Coronary artery (tissue), 2 donors: ENCODE results near the gene ASB13.

Source experiments
- DNase-seq: peaks from one replicate; pipeline ENCODE4 v3.0.0-alpha.2; 2017; ENCODE audit warnings: low spot score
- H3K27ac ChIP-seq, 2 donors: fragments of 200-600 bp; sonication (generic); one replicate each; pipeline ENCODE4 v1.5.1; 2016 to 2019
- H3K4me3 ChIP-seq: fragments of 200-600 bp; sonication (generic); 2 replicates; pipeline ENCODE4 v1.5.1; 2016; ENCODE audit warnings: mild to moderate bottlenecking, moderate library complexity
- CTCF ChIP-seq: fragments of 200-600 bp; sonication (generic); IDR thresholded peaks from one replicate; pipeline ENCODE4 v1.5.1; 2019; ENCODE audit warnings: antibody characterized with exemption

Gene ASB13

GRCh38 chr10:5631936-5632335 lies 34.5 kb downstream of the ASB13 start:
- H3K4me3 ChIP-seq, result no peak overlapping the region
- TF ChIP-seq CTCF, result no peak
- peak; percentile 91 for DNase-seq
- H3K27ac ChIP-seq, result peak overlapping the region; percentile 52 to 87

DNA sequence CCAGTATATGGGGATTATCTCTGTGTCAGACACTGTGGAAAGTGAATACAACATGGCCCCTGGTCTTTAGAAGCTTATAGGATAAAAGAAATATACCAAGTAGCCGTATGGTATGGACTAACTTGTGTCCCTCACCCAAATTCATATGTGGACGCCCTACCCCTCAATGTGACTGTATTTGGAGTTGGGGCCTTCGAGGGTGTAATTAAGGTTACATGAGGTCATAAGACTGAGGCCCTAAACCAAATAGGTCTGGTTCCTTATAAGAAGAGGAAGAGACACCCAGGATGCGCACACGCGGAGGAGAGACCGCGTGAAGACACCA lies 36.3 kb downstream of the ASB13 start:
- no peak for DNase-seq
- H3K27ac ChIP-seq, result peak overlapping the region in 1 of 2 donors; percentile 87
- no peak for TF ChIP-seq CTCF
- no peak overlapping the region for H3K4me3 ChIP-seq

- H3K27ac ChIP-seq, result peak overlapping the region; percentile 78 to 87
- no peak for DNase-seq
Measured at GRCh38 chr10:5629303-5630111, 36.9 kb downstream of the ASB13 start.

GRCh38 chr10:5628451-5629302 lies 37.7 kb downstream of the ASB13 start:
- Histone ChIP-seq H3K27ac (peak overlapping the region; percentile 78 to 86), H3K4me3 (peak overlapping the region; percentile 55)
- no peak for TF ChIP-seq CTCF
- no peak for DNase-seq

More at GRCh38 chr10:5629303-5630111, 36.9 kb downstream of the ASB13 start:
- no peak overlapping the region for H3K4me3 ChIP-seq
- TF ChIP-seq CTCF, result peak; percentile 78

DNA sequence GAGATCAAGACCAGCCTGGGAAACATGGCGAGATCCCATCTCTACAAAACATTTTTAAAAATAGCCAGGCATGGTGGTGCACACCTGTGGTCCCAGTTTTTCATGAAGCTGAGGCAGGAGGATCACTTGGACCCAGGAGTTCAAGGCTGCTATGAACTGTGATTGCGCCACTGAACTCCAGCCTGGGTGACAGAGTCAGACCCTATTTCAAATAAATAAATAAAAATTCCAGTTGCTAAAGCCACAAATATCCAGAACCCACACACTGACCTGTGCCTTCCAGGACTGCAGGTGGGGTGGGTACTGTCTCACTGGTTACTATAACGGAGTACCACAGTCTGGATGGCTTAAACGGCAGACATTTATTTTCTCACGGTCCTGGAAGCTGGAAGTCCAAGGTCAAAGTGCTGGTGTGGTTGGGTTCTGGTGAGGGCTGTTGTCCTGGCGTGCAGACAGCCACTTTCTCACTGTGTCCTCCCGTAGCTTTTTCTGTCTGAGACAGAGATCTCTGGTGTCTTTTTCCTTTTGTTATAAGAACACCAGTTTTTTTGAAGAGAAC lies 38.8 kb downstream of the ASB13 start:
- no peak for DNase-seq
- H3K27ac ChIP-seq, result peak overlapping the region; percentile 78 to 86
- no peak for TF ChIP-seq CTCF
- no peak overlapping the region for H3K4me3 ChIP-seq

DNA sequence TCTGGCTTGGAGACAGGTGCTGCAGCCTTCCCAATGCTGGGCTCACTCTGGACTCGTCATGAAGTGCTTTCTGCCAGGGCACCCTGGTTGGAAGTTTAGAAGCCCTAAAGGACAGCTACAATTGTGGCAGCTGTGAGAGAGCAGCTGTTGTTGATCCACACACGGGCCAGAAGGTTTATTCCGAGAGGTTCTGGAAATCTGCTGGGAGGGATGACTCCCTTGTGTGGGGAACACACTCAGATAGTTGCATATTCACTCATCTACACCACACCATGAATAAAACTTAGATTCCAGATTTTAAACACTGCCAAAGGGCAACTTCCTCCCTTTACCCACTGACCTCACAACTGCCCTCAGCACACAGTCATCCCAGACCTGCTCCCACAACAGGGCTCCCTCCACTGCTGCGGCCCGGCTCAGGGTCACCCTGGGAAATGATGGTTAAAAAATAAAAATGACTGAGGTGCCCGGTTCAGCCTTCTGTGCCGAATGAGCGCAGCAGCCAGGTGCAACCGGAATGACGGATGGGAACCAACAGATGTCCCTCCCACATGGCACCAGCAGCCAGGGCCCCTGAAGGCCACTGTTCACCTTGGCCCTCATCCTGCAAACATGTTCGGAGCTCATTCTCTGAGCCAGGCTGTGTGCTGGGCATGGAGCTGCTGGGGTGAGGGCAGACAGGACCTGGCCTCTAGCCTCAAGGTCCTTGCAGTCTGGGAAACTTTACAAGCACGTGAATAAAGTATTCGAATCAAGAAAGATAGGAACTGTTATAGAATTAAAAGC lies 40.2 kb downstream of the ASB13 start:
- Histone ChIP-seq H3K4me3 (no peak overlapping the region), H3K27ac (peak overlapping the region; percentile 69 to 77)
- TF ChIP-seq CTCF, result no peak
- no peak for DNase-seq
